CMK (cell line): Measurements from ENCODE around the gene SDHA.

Experiments used
- DNase-seq: peaks from one replicate; pipeline ENCODE4 v3.0.0-alpha.2; 2010; ENCODE audit warnings: low read depth

The SDHA gene

GRCh38 chr5:217494-218456 lies at the start of gene SDHA, which contains the start of gene CCDC127:
SDHA (plus strand) TSS chr5:218320; CDS start chr5:218356, 36 bp downstream.
CCDC127 (minus strand) TSS chr5:218153; CDS start chr5:216849, 1,304 bp downstream.
- peak; percentile 90 for DNase-seq

- peak; percentile 74 for DNase-seq
These were observed 48.9 kb upstream of the SDHA start for GRCh38 chr5:169071-169727.

GRCh38 chr5:169728-170094 lies 48.4 kb upstream of the SDHA start:
- DNase-seq: no peak

GRCh38 chr5:170971-171800 lies 46.9 kb upstream of the SDHA start:
- DNase-seq: no peak

GRCh38 chr5:171801-172331 lies 46.3 kb upstream of the SDHA start:
- DNase-seq: no peak

- no peak for DNase-seq
These were observed 45.7 kb upstream of the SDHA start for GRCh38 chr5:172421-172820.

GRCh38 chr5:172841-173251 lies 45.3 kb upstream of the SDHA start:
- no peak for DNase-seq

- DNase-seq: no peak
These were observed 44.5 kb upstream of the SDHA start for GRCh38 chr5:173392-174290.

- no peak for DNase-seq
These were observed 43.9 kb upstream of the SDHA start for GRCh38 chr5:174291-174600.

GRCh38 chr5:174876-175465 lies 43.1 kb upstream of the SDHA start:
- DNase-seq: no peak

GRCh38 chr5:176296-176823 lies 41.8 kb upstream of the SDHA start:
- DNase-seq: no peak

GRCh38 chr5:178110-178509 lies 40.0 kb upstream of the SDHA start:
- no peak for DNase-seq

GRCh38 chr5:179401-179800 lies 38.7 kb upstream of the SDHA start:
- no peak for DNase-seq

GRCh38 chr5:180286-180918 lies 37.7 kb upstream of the SDHA start:
- no peak for DNase-seq

- no peak for DNase-seq
These were observed 37.0 kb upstream of the SDHA start for GRCh38 chr5:181160-181559.

- no peak for DNase-seq
These were observed 36.6 kb upstream of the SDHA start for GRCh38 chr5:181566-181965.

GRCh38 chr5:182126-182525 lies 36.0 kb upstream of the SDHA start:
- DNase-seq: no peak

GRCh38 chr5:184471-184870 lies 33.6 kb upstream of the SDHA start:
- no peak for DNase-seq

- DNase-seq: no peak
These were observed 32.7 kb upstream of the SDHA start for GRCh38 chr5:185095-186070.
